GM18526 (cell line): ENCODE results near the gene TIMM13.

ENCODE experiments used
- POLR2A ChIP-seq: IDR thresholded peaks from 3 replicates; pipeline ENCODE4 v1.6.1; 2011; ENCODE audit not compliant: insufficient read length; ENCODE audit errors: extremely low read depth

Gene TIMM13

DNA sequence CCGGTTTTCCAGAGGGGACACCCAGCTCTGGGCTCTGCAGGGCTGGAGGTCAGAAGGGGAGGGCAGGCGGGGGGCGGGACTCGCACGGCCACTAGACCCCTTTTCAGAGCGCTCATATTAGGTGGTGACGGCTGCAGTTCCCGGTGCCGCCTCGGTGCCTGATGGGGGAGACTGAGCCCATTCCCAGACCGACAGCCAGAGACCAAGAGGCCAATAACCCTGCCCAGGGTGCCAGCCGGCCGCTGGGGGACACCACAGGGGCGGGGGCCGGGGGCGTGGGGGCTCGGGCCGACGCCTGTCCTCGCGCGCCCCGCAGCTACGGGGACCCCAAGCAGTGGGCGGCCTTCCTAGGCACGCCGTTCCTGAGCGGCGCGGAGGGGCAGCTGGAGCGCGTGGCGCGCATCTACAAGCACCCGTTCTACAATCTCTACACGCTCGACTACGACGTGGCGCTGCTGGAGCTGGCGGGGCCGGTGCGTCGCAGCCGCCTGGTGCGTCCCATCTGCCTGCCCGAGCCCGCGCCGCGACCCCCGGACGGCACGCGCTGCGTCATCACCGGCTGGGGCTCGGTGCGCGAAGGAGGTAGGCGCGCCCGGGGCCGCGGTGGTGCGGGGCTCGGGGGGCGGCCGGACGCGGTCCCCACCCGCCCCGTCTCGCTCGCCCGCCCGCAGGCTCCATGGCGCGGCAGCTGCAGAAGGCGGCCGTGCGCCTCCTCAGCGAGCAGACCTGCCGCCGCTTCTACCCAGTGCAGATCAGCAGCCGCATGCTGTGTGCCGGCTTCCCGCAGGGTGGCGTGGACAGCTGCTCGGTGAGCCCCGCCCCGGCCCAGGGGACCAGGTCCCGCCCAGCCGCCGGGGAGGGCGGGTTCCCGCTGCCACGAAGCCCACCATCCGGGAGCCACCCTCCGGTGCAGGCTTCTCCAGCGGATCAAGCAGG, 2.4 kb downstream of the TIMM13 start:
- no peak for TF ChIP-seq POLR2A

DNA sequence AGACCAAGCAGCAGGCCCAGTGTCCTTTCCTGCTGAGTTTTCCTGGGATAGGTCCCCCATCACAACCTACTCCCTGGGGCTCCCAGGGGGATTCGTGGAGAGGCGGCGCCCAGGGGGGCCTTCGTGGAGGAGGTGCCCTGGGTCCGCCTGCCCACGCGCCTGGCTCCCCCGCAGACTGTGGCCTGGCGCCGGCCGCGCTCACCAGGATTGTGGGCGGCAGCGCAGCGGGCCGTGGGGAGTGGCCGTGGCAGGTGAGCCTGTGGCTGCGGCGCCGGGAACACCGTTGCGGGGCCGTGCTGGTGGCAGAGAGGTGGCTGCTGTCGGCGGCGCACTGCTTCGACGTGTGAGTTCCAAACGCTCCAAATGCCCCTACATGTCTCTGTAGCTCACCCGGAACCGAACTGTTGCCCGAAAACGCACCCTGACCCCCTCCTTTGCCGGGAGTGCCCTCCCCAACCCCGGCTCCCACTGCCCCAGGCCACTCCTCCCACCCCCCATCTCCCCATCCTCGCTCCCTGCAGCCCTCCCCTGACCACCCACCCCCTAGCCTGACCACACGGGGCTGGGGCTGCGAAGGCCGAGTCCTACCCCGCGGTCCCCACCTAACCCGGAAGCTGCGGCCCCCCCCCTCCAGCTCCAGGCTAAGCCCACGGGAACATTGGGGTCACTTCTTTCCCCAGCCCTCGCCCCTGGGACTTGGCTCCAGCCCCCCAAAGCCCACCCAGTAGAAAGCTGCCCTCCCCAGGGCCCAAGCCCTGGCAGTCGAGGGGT, 3.3 kb downstream of the TIMM13 start:
- TF ChIP-seq POLR2A = no peak

GRCh38 chr19:2423071-2423914, 4.1 kb downstream of the TIMM13 start:
- no peak for TF ChIP-seq POLR2A

DNA sequence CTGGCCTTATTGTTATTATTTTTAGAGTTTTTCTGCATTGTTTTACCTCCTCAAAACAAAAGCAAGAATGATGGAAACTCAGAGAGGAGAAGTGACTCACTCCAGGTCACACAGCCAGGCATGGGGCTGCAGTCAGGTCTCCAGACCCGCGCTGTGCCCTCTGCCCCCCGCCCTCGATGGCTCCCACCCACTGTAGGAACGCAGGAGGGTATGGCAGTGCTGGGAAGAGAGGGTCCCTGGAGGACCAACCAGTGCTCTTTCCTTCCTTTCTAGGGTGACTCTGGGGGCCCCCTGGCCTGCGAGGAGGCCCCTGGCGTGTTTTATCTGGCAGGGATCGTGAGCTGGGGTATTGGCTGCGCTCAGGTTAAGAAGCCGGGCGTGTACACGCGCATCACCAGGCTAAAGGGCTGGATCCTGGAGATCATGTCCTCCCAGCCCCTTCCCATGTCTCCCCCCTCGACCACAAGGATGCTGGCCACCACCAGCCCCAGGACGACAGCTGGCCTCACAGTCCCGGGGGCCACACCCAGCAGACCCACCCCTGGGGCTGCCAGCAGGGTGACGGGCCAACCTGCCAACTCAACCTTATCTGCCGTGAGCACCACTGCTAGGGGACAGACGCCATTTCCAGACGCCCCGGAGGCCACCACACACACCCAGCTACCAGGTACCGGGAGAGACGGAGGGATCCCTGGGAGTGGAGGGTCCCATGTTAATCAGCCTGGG, 5.6 kb downstream of the TIMM13 start:
- no peak for TF ChIP-seq POLR2A

DNA sequence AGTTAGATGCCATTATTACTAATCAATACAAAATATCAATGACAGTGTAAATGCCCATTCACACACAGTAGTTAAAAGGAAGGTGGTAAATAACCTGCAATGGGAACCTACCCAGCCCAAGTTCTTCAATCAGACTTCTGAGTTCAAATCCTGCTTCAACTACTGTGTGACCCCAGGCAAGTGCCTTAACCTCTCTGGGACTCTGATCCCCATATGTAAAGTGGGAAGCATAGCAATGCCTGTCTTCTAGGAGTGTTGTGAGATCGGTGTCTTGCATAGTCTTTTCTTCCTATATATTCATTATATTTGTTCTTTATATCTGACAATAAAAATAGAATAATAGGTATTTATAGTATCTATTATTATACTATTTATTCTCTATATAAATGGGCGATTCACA, 6.9 kb downstream of the TIMM13 start:
- TF ChIP-seq POLR2A = no peak

DNA sequence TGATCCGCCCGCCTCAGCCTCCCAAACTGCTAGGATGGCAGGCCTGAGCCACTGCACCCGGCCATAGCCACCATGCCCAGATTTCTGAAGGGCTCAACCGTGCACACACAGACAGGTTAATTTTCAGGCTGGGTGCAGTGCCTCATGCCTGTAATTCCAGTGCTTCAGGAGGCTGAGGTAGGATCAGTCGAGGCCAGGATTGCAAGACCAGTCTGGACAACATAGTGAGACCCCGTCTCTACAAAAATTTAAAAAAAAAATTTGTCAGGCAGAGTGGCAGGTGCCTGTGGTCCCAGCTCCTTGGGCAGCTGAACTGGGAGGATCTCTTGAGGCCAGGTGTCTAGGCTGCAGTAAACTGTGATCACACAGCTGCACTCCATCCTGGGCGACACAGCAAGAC, 7.6 kb downstream of the TIMM13 start:
- no peak for TF ChIP-seq POLR2A

GRCh38 chr19:2417881-2418406, 9.4 kb downstream of the TIMM13 start:
- no peak for TF ChIP-seq POLR2A

DNA sequence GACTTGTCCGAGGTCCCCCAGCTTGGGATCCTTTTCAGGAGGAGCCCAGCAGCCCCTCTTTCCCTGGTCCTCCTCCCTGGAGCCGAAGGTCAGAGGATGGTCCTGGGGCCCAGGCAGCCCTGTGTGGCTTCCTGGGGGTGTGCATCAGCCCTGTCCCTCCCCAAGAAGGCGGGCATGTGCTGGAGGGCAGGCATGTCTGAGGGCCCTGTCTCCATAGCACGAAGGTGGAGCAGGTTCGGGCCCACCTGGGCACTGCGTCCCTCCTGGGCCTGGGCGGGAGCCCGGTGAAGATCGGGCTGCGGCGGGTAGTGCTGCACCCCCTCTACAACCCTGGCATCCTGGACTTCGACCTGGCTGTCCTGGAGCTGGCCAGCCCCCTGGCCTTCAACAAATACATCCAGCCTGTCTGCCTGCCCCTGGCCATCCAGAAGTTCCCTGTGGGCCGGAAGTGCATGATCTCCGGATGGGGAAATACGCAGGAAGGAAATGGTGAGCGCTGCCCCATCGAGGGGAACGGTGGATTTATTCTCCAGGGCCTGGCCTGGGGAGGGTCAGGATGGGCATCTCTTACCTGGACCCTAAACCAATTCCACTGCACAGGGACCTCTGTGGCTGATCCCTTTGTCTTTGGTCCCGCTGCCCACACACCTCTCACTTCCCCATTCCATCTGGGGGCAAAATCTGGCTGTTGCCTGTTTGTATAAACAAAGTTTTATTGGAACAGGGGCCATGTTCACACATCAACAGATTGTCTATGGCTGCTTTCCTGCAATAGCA, 10.9 kb downstream of the TIMM13 start:
- no peak for TF ChIP-seq POLR2A

DNA sequence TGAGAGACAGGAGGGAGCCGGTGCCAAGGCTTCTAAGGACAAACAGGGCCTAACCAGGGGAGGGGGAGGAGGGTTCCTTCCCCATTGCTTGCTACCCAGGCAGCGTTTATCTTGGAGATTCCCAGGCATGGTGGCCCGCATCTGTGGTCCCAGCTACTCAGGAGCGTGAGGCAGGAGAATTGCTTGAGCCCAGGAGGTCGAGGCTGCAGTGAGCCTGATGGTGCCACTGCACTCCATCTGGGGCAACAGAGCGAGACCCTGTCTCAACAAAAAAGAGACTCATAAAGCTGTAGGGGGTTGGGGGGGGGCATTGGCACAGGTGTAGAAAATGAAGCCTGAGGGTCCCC, 11.4 kb downstream of the TIMM13 start:
- TF ChIP-seq POLR2A = no peak

- TF ChIP-seq POLR2A = no peak
Observed at GRCh38 chr19:2415281-2415972, 12.0 kb downstream of the TIMM13 start.

DNA sequence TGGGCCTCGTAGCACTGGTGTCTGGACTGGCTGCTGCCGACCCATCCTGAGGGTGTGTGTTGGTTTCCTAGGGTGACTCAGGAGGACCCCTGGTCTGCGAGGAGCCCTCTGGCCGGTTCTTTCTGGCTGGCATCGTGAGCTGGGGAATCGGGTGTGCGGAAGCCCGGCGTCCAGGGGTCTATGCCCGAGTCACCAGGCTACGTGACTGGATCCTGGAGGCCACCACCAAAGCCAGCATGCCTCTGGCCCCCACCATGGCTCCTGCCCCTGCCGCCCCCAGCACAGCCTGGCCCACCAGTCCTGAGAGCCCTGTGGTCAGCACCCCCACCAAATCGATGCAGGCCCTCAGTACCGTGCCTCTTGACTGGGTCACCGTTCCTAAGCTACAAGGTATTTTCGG, 13.8 kb downstream of the TIMM13 start:
- no peak for TF ChIP-seq POLR2A

GRCh38 chr19:2413159-2413558, 14.2 kb downstream of the TIMM13 start:
- no peak for TF ChIP-seq POLR2A

DNA sequence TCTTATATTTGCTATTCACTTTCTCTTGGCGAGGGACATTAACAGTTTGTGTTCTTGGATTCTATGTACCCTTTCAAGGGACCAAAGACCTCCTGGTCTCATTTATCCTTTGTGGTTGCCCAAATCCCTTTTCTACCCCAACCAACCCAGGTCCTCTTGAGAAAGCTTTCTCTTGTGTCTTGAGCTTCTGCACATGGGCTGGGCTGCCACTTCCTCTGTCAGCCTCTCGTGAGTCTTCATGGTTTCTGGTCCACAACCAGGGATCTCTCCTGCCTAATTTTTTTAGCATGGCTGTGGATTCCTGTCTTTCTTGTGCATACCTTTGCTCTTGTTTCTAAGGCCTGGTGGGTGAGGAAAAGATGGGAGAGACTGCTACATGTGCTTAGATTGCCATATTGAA, 14.9 kb downstream of the TIMM13 start:
- TF ChIP-seq POLR2A = no peak
